ENCODE data around the gene PHKB.

PHKB gene

GRCh38 chr16:47700857-47701587 lies 239.9 kb downstream of the PHKB start:
- FAIRE-seq (no peak), DNase-seq (ENCODE audit: insufficient read length, low spot score) (no peak)
- TF ChIP-seq POLR2A (IDR thresholded peaks at IDR 0.05; ENCODE audit: low read depth, low read length) (no peak), SPI1 (IDR thresholded peaks at IDR 0.05; ENCODE audit: low read depth, low read length) (no peak), POU2F2 (IDR thresholded peaks at IDR 0.05; ENCODE audit: low read depth, low read length) (no peak), POLR2AphosphoS5 (IDR thresholded peaks at IDR 0.05; ENCODE audit: low read depth, low read length) (no peak), PAX5 (IDR thresholded peaks at IDR 0.05; ENCODE audit: insufficient read depth, low read length, severe bottlenecking) (no peak), TAF1 (IDR thresholded peaks at IDR 0.05; ENCODE audit: low read depth, low read length) (no peak)

- FAIRE-seq (no peak), DNase-seq (ENCODE audit: insufficient read length, low spot score) (no peak)
- TF ChIP-seq POLR2AphosphoS5 (IDR thresholded peaks at IDR 0.05; ENCODE audit: low read depth, low read length): no peak
- no peak for TF ChIP-seq POLR2A (IDR thresholded peaks at IDR 0.05; ENCODE audit: low read depth, low read length)
- no peak for TF ChIP-seq POU2F2 (IDR thresholded peaks at IDR 0.05; ENCODE audit: low read depth, low read length)
- TF ChIP-seq PAX5 (IDR thresholded peaks at IDR 0.05; ENCODE audit: insufficient read depth, low read length, severe bottlenecking): no peak
- TF ChIP-seq SPI1 (IDR thresholded peaks at IDR 0.05; ENCODE audit: low read depth, low read length): no peak
- no peak for TF ChIP-seq TAF1 (IDR thresholded peaks at IDR 0.05; ENCODE audit: low read depth, low read length)
These were observed 244.1 kb downstream of the PHKB start for GRCh38 chr16:47705266-47705665.

- TF ChIP-seq POLR2A (IDR thresholded peaks at IDR 0.05; ENCODE audit: low read depth, low read length): no peak
- no peak for TF ChIP-seq PAX5 (IDR thresholded peaks at IDR 0.05; ENCODE audit: insufficient read depth, low read length, severe bottlenecking)
- TF ChIP-seq POLR2AphosphoS5 (IDR thresholded peaks at IDR 0.05; ENCODE audit: low read depth, low read length): no peak
- no peak for TF ChIP-seq TAF1 (IDR thresholded peaks at IDR 0.05; ENCODE audit: low read depth, low read length)
- TF ChIP-seq POU2F2 (IDR thresholded peaks at IDR 0.05; ENCODE audit: low read depth, low read length): no peak
- TF ChIP-seq SPI1 (IDR thresholded peaks at IDR 0.05; ENCODE audit: low read depth, low read length): no peak
- FAIRE-seq: no peak
- no peak for DNase-seq (ENCODE audit: insufficient read length, low spot score)
These were observed 250.7 kb downstream of the PHKB start for GRCh38 chr16:47711809-47712208.

- DNase-seq (ENCODE audit: insufficient read length, low spot score): no peak
- TF ChIP-seq TAF1 (IDR thresholded peaks at IDR 0.05; ENCODE audit: low read depth, low read length): no peak
- no peak for TF ChIP-seq PAX5 (IDR thresholded peaks at IDR 0.05; ENCODE audit: insufficient read depth, low read length, severe bottlenecking)
- no peak for TF ChIP-seq POU2F2 (IDR thresholded peaks at IDR 0.05; ENCODE audit: low read depth, low read length)
- TF ChIP-seq POLR2A (IDR thresholded peaks at IDR 0.05; ENCODE audit: low read depth, low read length): no peak
- no peak for TF ChIP-seq SPI1 (IDR thresholded peaks at IDR 0.05; ENCODE audit: low read depth, low read length)
- no peak for FAIRE-seq
These were observed 251.4 kb downstream of the PHKB start for GRCh38 chr16:47712276-47713224.

GRCh38 chr16:47713225-47713595 lies 252.1 kb downstream of the PHKB start:
- DNase-seq (ENCODE audit: insufficient read length, low spot score) (peak; percentile 30), FAIRE-seq (no peak)
- peak; percentile 79; the same call in 1 of the 2 replicates for TF ChIP-seq POU2F2 (IDR thresholded peaks at IDR 0.05; ENCODE audit: low read depth, low read length)
- peak; percentile 49 for TF ChIP-seq PAX5 (IDR thresholded peaks at IDR 0.05; ENCODE audit: insufficient read depth, low read length, severe bottlenecking)
- no peak for TF ChIP-seq POLR2A (IDR thresholded peaks at IDR 0.05; ENCODE audit: low read depth, low read length)

- DNase-seq (ENCODE audit: insufficient read length, low spot score): no peak
- FAIRE-seq: no peak
- TF ChIP-seq POU2F2 (IDR thresholded peaks at IDR 0.05; ENCODE audit: low read depth, low read length) (no peak), TAF1 (IDR thresholded peaks at IDR 0.05; ENCODE audit: low read depth, low read length) (no peak), POLR2AphosphoS5 (IDR thresholded peaks at IDR 0.05; ENCODE audit: low read depth, low read length) (no peak), POLR2A (IDR thresholded peaks at IDR 0.05; ENCODE audit: low read depth, low read length) (no peak), PAX5 (IDR thresholded peaks at IDR 0.05; ENCODE audit: insufficient read depth, low read length, severe bottlenecking) (no peak), SPI1 (IDR thresholded peaks at IDR 0.05; ENCODE audit: low read depth, low read length) (no peak)
These were observed 254.4 kb downstream of the PHKB start for GRCh38 chr16:47715442-47716083.

GRCh38 chr16:47716571-47716970 lies 255.4 kb downstream of the PHKB start:
- no peak for FAIRE-seq
- TF ChIP-seq POLR2AphosphoS5 (IDR thresholded peaks at IDR 0.05; ENCODE audit: low read depth, low read length): no peak
- TF ChIP-seq TAF1 (IDR thresholded peaks at IDR 0.05; ENCODE audit: low read depth, low read length): no peak
- no peak for TF ChIP-seq PAX5 (IDR thresholded peaks at IDR 0.05; ENCODE audit: insufficient read depth, low read length, severe bottlenecking)
- TF ChIP-seq SPI1 (IDR thresholded peaks at IDR 0.05; ENCODE audit: low read depth, low read length): no peak
- no peak for TF ChIP-seq POU2F2 (IDR thresholded peaks at IDR 0.05; ENCODE audit: low read depth, low read length)
- TF ChIP-seq POLR2A (IDR thresholded peaks at IDR 0.05; ENCODE audit: low read depth, low read length): no peak
- DNase-seq (ENCODE audit: insufficient read length, low spot score): no peak

GRCh38 chr16:47719713-47720112 lies 258.6 kb downstream of the PHKB start:
- no peak for FAIRE-seq
- TF ChIP-seq POLR2A (IDR thresholded peaks at IDR 0.05; ENCODE audit: low read depth, low read length): no peak
- TF ChIP-seq POU2F2 (IDR thresholded peaks at IDR 0.05; ENCODE audit: low read depth, low read length): no peak
- no peak for TF ChIP-seq SPI1 (IDR thresholded peaks at IDR 0.05; ENCODE audit: low read depth, low read length)
- no peak for DNase-seq (ENCODE audit: insufficient read length, low spot score)

- no peak for FAIRE-seq
- DNase-seq (ENCODE audit: insufficient read length, low spot score): no peak
- TF ChIP-seq TAF1 (IDR thresholded peaks at IDR 0.05; ENCODE audit: low read depth, low read length) (no peak), POLR2AphosphoS5 (IDR thresholded peaks at IDR 0.05; ENCODE audit: low read depth, low read length) (no peak), POLR2A (IDR thresholded peaks at IDR 0.05; ENCODE audit: low read depth, low read length) (no peak), PAX5 (IDR thresholded peaks at IDR 0.05; ENCODE audit: insufficient read depth, low read length, severe bottlenecking) (no peak), SPI1 (IDR thresholded peaks at IDR 0.05; ENCODE audit: low read depth, low read length) (no peak), POU2F2 (IDR thresholded peaks at IDR 0.05; ENCODE audit: low read depth, low read length) (no peak)
These were observed 260.0 kb downstream of the PHKB start for GRCh38 chr16:47721006-47721637.

All from GM12891 (cell line).